ENCODE measurements around the gene RUNX2. TPM values are rescaled to one million over a fixed set of nuclear protein-coding genes. Genes with fewer than 3 reads are reported as not detected.

RUNX2 gene
- total and polyA plus RNA-seq, 4 donors, result 0.09 to 1.5 (median 0.75) TPM

GRCh38 chr6:45648262-45648620 is 320.1 kb downstream of the RUNX2 start:
- H3K4me3 ChIP-seq (ENCODE audit: low read depth in 1 of 3, low read length in 3 of 3), result no peak overlapping the region
- no peak overlapping the region for H3K27ac ChIP-seq (ENCODE audit: low read depth in 1 of 2, low read length in 2 of 2)
- no peaks in the 10 kb centered on the region for H3K36me3 ChIP-seq (ENCODE audit: control insufficient read depth in 4 of 4, insufficient read depth in 3 of 4, low read depth in 1 of 4, low read length in 3 of 4)
- 90% methylated on average over 5 of the region's 5 CpGs for WGBS
- DNase-seq (ENCODE audit: low spot score), result no peak
- H3K4me1 ChIP-seq (ENCODE audit: control insufficient read depth in 4 of 4, insufficient read depth in 4 of 4, low read length in 3 of 4), result no peaks in the 10 kb centered on the region
- peaks cover 0 to 3% (median 0%) of the 10 kb centered on the region in 4 donors for H3K27me3 ChIP-seq (ENCODE audit: control insufficient read depth in 4 of 4, insufficient read depth in 4 of 4, low read length in 3 of 4)
- no peaks in the 10 kb centered on the region for H3K9me3 ChIP-seq (ENCODE audit: control insufficient read depth in 4 of 4, low read length in 3 of 4)
- H3K9ac ChIP-seq (ENCODE audit: low read depth in 1 of 2, low read length in 2 of 2), result no peak overlapping the region
- no peak for TF ChIP-seq EGR1 (IDR thresholded peaks at IDR 0.05; ENCODE audit: low read depth in 2 of 2)
- TF ChIP-seq YY1 (IDR thresholded peaks at IDR 0.05), result no peak
- no peak for TF ChIP-seq CTCF (IDR thresholded peaks at IDR 0.05; ENCODE audit: low read depth, low read length, missing input control)
- TF ChIP-seq GABPA (IDR thresholded peaks at IDR 0.05 in 1 of 2, conservative IDR thresholded peaks at IDR 0.05 in 1 of 2), result no peak
- no peak for TF ChIP-seq MAX (IDR thresholded peaks at IDR 0.05)
- no peak for TF ChIP-seq TAF1 (conservative IDR thresholded peaks at IDR 0.05)
- no peak for TF ChIP-seq RAD21 (IDR thresholded peaks at IDR 0.05)
- no peak for TF ChIP-seq ZBTB33 (IDR thresholded peaks at IDR 0.05)
- TF ChIP-seq JUND (IDR thresholded peaks at IDR 0.05), result no peak
- TF ChIP-seq RXRA (IDR thresholded peaks at IDR 0.05), result no peak
- TF ChIP-seq ATF3 (IDR thresholded peaks at IDR 0.05), result no peak
- no peak for TF ChIP-seq NR2F2 (IDR thresholded peaks at IDR 0.05)
- no peak for TF ChIP-seq HNF4G (IDR thresholded peaks at IDR 0.05)
- TF ChIP-seq FOXA1 (IDR thresholded peaks at IDR 0.05), result no peak
- TF ChIP-seq HNF4A (conservative IDR thresholded peaks at IDR 0.05), result no peak

- H3K4me3 ChIP-seq (ENCODE audit: low read depth in 1 of 3, low read length in 3 of 3), result no peak overlapping the region
- no peaks in the 10 kb centered on the region for H3K9me3 ChIP-seq (ENCODE audit: control insufficient read depth in 4 of 4, low read length in 3 of 4)
- DNase-seq (ENCODE audit: low spot score), result no peak
- no peaks in the 10 kb centered on the region for H3K36me3 ChIP-seq (ENCODE audit: control insufficient read depth in 4 of 4, insufficient read depth in 3 of 4, low read depth in 1 of 4, low read length in 3 of 4)
- no peak overlapping the region for H3K27ac ChIP-seq (ENCODE audit: low read depth in 1 of 2, low read length in 2 of 2)
- TF ChIP-seq TAF1 (conservative IDR thresholded peaks at IDR 0.05) (no peak), HNF4G (IDR thresholded peaks at IDR 0.05) (no peak), CTCF (IDR thresholded peaks at IDR 0.05; ENCODE audit: low read depth, low read length, missing input control) (no peak), FOXA1 (IDR thresholded peaks at IDR 0.05) (no peak), RXRA (IDR thresholded peaks at IDR 0.05) (no peak), HNF4A (conservative IDR thresholded peaks at IDR 0.05) (no peak)
- H3K4me1 ChIP-seq (ENCODE audit: control insufficient read depth in 4 of 4, insufficient read depth in 4 of 4, low read length in 3 of 4), result no peaks in the 10 kb centered on the region
- no peaks in the 10 kb centered on the region for H3K27me3 ChIP-seq (ENCODE audit: control insufficient read depth in 4 of 4, insufficient read depth in 4 of 4, low read length in 3 of 4)
- no peak overlapping the region for H3K9ac ChIP-seq (ENCODE audit: low read depth in 1 of 2, low read length in 2 of 2)
- WGBS, result 83% methylated on average over 3 of the region's 3 CpGs
These were observed 322.5 kb downstream of the RUNX2 start for GRCh38 chr6:45650524-45651135.

Data from liver (tissue), 9 donors.